NCI-H510A treated with DMSO at 0.1 percent for 48 hours (cell line): ENCODE measurements around the gene PRR14L.
"Not testable (repeated sequence)": the region's sequence is repeated elsewhere in the genome, so short reads cannot be mapped to it uniquely, and the experiment has no call there.

Experiments
- DNase-seq: peaks from one replicate; lab custom pipeline; 2025; lab: John Stamatoyannopoulos, UW

Gene PRR14L

DNA sequence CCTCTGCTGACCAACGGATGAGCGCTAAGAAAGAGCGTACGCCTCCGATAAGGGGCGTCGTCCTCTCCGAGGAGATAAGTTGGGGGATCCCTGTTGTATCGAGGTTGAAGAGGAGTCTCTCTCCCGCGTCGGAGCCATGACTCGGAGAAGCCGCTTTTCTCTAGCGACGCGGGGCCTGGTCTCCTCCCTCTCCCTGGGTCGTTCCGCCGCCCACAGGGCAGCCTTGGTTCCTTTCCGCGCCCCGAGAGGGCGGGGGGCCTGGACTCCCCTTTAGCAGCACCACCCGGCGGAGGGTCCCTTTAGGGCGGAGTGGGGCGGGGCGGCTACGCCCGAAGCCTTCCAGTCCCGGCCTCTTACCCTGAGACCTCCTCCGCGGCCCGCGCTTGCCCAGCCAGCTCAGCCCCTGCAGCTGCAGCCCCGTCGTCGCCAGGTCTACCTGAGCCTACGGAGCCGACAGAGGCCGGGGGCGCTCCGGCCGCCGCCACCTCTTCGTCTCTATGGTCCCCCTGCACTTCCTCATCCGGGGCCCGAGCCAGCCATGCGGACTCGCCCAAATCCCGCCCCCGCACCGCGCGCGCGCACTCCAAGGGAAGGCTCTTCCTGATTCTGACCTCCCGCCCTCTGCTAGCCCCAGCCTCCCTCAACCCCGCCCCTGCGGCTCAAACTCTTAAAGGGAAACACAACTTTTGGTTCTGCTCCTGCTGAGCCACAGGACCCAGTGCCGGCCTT is at the start of gene PRR14L:
Gene PRR14L, minus strand, starts transcription at position 497 of the 729 bp plus-strand sequence. CDS start 11,272 bp downstream, outside the sequence.
- DNase-seq: peak; percentile 84

DNA sequence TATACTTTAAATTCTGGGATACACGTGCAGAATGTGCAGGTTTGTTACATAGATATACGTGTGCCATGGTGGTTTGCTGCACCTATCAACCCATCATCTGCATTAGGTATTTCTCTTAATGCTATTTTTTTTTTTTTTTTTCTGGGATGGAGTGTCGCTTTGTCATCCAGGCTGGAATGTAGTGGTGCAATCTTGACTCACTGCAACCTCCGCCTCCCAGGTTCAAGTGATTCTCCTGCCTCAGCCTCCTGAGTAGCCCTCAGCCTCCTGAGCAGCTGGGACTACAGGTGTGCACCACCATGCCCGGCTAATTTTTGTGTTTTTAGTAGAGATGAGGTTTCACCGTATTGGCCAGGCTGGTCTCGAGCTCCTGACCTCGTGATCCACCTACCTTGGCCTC is 49.4 kb upstream of the PRR14L start:
- not testable (repeated sequence) for DNase-seq

GRCh38 chr22:31790240-31790639 is 40.3 kb upstream of the PRR14L start:
- no peak for DNase-seq

GRCh38 chr22:31789803-31790202 is 39.9 kb upstream of the PRR14L start:
- DNase-seq: no peak

DNA sequence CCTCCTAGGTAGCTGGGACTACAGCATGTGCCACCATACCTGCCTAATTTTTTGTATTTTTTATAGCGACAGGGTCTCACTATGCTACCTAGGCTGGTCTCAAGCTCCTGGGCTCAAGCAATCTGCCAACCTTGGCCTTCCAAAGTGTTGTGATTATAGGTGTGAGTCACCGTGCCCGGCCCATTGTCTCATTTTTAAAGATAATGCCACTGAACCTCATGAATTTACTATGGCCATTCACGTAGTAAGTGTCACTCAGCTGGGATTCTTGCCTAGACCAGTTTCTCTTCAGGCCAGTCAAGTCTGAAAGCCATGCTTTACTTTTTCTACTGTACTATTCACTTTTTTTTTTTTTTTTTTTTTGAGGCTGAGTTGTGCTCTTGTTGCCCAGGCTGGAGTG is 26.3 kb upstream of the PRR14L start:
- DNase-seq: no peak

- no peak for DNase-seq
Observed at GRCh38 chr22:31773416-31773815, 23.5 kb upstream of the PRR14L start.

DNA sequence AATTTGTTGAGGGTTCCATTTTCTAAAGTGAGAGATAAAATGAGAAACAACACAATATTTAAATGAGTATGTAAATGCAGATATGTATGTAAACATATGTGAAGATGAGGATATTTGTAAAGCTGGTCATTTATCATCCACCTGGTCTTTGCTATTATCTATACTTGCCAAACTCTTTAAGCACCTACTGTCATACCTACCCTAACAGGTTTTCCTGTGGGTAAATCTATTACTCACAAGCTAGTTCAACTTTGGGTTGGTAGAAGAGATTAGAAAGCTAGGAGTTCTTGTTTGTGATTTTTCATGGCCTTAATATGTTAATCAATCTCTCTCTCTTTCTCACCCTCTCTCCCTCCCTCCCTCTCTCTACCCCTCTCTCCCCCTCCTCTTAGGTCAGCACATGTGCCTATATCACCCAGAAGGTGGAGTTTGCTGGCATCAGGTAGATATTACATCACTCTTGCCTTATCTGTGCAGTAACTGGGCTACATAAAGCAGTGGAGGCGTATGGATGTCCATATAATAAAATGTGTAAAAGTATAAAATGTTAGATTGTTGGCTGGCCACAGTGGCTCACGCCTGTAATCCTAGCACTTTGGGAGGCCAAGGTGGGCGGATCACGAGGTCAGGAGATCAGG is 18.6 kb upstream of the PRR14L start:
- DNase-seq: no peak

GRCh38 chr22:31764785-31765184 is 14.9 kb upstream of the PRR14L start:
- no peak for DNase-seq

- not testable (repeated sequence) for DNase-seq
Observed at GRCh38 chr22:31758860-31759259, 8.9 kb upstream of the PRR14L start.

- no peak for DNase-seq
Observed at GRCh38 chr22:31757265-31757664, 7.3 kb upstream of the PRR14L start.

DNA sequence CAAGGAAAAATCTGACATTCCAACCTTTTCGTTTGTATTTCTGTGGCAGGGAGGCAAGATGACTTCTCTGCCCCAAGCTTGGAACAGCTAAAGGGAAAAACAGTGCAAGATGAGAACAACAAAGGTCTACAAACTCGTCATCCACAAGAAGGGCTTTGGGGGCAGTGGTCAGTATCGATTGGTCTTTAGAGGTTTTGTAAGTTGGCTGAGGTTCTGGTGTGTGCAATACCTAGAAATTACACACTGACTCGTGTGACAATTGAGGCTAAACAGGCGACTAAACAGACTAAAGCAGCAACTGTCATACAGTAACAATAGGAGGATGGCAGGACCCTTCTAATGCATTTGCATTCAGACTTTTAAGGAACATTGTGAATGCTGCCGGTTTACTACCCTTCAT is 4.9 kb upstream of the PRR14L start:
- no peak for DNase-seq

DNA sequence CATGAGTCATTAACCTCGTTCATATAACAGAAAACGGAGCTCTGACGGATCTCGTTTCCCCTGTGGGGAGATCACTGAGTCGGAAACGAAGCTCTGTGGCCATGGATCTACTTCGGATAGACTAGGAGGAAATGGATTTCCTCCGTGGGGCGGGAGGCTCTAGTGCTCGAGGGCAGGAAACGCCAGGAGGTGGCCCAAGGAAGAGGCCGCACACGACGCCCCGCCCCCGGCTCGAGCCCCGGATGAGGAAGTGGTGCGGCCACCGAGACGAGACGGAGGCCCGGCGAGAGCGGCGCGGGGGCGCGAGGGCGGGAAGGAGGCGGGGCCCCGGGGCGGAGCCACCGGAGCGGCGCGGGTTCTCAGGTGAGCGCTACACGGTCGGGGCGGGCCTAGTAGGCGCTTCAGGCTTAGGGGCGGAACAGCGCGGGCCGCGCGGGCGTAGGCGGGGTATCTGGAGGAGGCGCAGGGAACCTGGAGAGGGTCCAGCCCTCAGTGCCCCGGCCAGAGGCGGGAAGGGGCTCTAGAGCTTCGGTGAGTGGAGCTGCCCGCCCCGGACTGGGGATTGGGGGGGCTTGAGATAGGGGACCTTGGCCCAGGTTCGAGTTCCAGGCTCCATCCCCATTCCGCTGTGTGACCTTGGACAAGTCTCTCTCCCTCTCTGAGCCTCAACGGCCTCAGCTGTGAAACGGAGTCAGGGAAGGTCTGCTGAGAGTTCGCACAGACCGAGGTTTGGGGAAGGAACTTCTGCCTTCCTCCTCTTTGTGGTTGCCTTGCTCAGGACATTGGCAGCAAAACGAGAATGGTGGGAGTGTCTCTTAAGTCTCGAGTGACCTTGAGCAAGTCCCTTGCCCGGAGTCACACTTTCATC is 3.9 kb upstream of the PRR14L start, which contains the start of gene DEPDC5:
Gene DEPDC5, plus strand, starts transcription at position 386 of the 868 bp plus-strand sequence. CDS start 903 bp downstream, outside the sequence.
- DNase-seq: peak; percentile 86

DNA sequence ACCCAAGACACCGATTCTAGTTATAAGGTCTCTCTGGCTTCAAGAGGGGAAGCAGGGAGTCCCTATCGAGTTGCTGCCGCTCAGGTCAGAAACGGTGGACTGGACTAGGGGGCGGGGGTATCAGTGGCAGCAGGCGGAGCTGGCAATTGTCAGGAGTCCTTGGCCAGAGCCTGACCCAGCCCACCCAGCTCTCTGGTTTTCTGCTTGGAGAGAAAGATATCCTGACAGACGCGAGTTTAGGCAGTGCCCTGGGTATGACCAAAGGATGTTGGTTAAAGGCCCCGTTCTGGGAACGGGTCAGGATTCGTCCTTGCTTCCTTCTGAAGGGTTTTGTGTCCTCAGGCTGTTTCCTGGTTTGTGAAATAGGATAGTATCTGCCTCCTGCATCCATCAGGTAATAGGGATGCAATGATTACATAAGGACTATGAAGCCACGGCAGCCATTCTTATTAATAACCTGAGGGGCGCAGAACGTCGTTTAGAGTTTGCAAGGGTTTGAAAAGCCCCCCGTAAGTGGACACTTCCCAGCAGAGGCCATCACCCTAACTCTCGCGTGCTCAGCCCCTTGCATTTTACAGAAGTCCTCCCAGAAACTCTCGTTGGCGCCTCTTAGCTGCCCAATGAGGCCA is 3.2 kb upstream of the PRR14L start:
- peak; percentile 74 for DNase-seq

GRCh38 chr22:31752096-31752847 is 2.3 kb upstream of the PRR14L start:
- no peak for DNase-seq

DNA sequence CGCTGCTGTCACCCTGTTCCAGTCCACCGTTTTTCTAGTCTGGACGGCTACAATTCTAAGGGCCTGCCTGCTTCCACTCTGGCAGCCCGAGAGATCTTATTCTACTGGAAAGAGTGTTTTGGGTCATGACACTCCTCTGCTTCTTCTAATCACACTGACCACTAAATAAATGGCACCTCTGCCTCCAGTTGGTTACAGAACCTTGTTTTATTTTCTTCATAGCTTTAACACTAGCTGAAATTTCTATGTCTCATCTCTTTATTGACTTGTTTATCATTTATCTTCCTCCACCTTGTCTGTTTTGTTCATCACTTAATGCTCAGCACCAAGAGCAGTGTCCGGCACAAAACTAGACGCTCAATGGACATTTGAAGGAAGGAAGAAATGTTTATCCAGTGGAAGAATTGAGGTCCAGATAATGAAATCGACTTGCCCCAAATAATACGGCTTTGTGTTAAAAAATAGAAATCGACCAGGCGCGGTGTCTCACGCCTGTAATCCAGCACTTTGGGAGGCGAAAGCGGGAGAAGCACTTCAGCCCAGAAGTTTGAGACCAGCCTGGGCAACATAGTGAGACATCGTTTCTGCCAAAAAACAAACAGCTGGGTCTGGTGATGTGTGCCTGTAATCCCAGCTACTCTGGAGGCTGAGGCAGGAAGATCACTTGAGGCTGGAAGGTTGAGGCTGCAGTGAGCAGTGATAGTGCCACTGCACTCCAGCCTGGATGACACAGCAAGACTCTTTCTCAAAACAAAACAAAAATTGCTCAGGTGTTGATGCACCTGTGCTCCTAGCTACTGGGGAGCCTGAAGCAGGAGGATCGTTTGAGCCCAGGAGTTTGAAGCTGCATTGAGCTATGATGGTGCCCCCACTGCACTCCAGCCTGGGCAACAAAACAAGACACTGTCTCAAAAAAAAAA is 693 bp upstream of the PRR14L start:
- no peak for DNase-seq

DNA sequence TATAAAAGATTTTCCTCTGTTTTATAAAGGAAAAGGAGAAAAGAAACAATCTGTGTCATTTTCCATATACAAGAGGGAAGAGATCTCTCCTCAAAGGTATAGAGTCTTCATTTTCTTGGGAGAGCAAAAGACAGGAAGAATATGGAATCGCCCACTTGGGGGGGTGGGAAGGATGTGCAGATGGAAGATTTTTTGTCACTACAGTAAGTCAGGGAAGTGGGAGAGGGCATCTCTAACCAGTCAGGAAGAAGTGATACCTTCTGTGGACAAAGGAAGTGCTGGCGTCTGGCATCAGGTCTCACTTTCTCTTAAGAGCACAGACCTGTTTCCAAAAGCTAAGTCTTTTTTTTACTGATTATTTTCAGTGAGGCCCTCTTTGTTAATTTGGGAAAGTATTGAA is 1.4 kb downstream of the PRR14L start:
- DNase-seq: peak; percentile 11

- no peak for DNase-seq
Observed at GRCh38 chr22:31747441-31747840, 2.5 kb downstream of the PRR14L start.

DNA sequence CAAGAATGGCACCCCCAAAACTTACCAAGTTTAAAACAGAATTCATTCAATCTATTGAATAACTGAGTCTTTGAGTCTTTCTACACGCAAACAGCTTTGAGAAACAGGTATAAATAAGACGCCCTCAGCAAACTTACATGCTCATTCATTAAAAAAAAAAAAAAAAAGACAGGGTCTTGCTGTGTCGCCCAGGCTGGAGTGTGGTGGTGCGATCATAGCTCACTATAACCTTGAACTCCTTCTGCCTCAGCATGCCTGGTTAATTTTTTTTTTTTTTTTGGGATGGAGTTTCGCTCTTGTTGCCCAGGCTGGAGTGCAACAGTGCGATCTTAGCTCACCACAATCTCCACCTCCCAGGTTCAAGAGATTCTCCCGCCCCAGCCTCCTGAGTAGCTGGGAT is 6.1 kb downstream of the PRR14L start:
- no peak for DNase-seq

DNA sequence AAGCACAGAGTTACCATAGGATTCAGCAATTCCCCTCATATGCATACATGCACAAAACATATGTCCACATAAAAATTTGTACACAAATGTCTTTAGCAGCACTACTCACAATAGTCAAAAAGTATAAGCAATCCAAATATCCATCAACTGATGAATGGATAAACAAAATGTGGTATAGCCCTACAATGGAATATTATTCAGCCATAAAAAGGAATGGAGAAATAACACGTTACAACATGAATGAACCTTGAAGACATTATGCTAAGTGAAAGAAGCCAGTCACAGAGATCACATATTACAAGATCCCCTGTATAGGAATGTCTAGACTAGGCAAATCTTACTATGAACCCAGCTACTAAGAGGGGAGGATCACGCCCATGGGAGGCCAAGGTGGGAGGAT is 7.2 kb downstream of the PRR14L start:
- DNase-seq: no peak

- no peak for DNase-seq
Observed at GRCh38 chr22:31742115-31742514, 7.8 kb downstream of the PRR14L start.
